NCI-H1048 (cell line): Measurements from ENCODE around the gene ZNF740.
A peak's percentile ranks its signal among the peaks of the same experiment; 100 is the strongest.
"Not testable (repeated sequence)": the region's sequence is repeated elsewhere in the genome, so short reads cannot be mapped to it uniquely, and the experiment has no call there.

Experiments
- DNase-seq: peaks from one replicate; lab custom pipeline; 2025; lab: John Stamatoyannopoulos, UW

The ZNF740 gene

GRCh38 chr12:53180220-53180930 is at the start of gene ZNF740, which contains the start of gene CSAD:
TSS of gene ZNF740 (plus strand) at chr12:53180722. CDS start at chr12:53181984, 1,262 bp downstream.
TSS of gene CSAD (minus strand) at chr12:53180925. CDS start at chr12:53173470, 7,455 bp downstream.
- DNase-seq, result peak; percentile 89

- no peak for DNase-seq
Measured at GRCh38 chr12:53131844-53132243, 48.7 kb upstream of the ZNF740 start.

GRCh38 chr12:53133722-53134121 is 46.8 kb upstream of the ZNF740 start:
- no peak for DNase-seq

- no peak for DNase-seq
Measured at GRCh38 chr12:53143355-53143754, 37.2 kb upstream of the ZNF740 start.

- DNase-seq, result no peak
Measured at GRCh38 chr12:53145383-53146260, 34.9 kb upstream of the ZNF740 start.

GRCh38 chr12:53147181-53147580 is 33.3 kb upstream of the ZNF740 start:
- DNase-seq, result no peak

- no peak for DNase-seq
Measured at GRCh38 chr12:53147653-53148052, 32.9 kb upstream of the ZNF740 start.

- no peak for DNase-seq
Measured at GRCh38 chr12:53151039-53151438, 29.5 kb upstream of the ZNF740 start.

- no peak for DNase-seq
Measured at GRCh38 chr12:53152390-53152789, 28.1 kb upstream of the ZNF740 start.

GRCh38 chr12:53159195-53159839 is 21.2 kb upstream of the ZNF740 start:
- peak; percentile 42 for DNase-seq

GRCh38 chr12:53160000-53160399 is 20.5 kb upstream of the ZNF740 start:
- DNase-seq, result no peak

- no peak for DNase-seq
Measured at GRCh38 chr12:53160673-53161072, 19.8 kb upstream of the ZNF740 start.

- no peak for DNase-seq
Measured at GRCh38 chr12:53161119-53161911, 19.2 kb upstream of the ZNF740 start.

GRCh38 chr12:53163008-53163407 is 17.5 kb upstream of the ZNF740 start:
- DNase-seq, result not testable (repeated sequence)

- no peak for DNase-seq
Measured at GRCh38 chr12:53166837-53167236, 13.7 kb upstream of the ZNF740 start.

GRCh38 chr12:53169644-53170043 is 10.9 kb upstream of the ZNF740 start:
- no peak for DNase-seq

GRCh38 chr12:53170215-53170614 is 10.3 kb upstream of the ZNF740 start:
- DNase-seq, result no peak

- no peak for DNase-seq
Measured at GRCh38 chr12:53170876-53171724, 9.4 kb upstream of the ZNF740 start.

GRCh38 chr12:53171725-53172329 is 8.7 kb upstream of the ZNF740 start:
- DNase-seq, result no peak

- DNase-seq, result no peak
Measured at GRCh38 chr12:53172352-53172751, 8.2 kb upstream of the ZNF740 start.
